Testis (tissue), 3 donors: ENCODE measurements around the gene PTPRT. TPM values are rescaled to one million over a fixed set of nuclear protein-coding genes. Genes with fewer than 3 reads are reported as not detected.

Source experiments
- DNase-seq: peaks from one replicate; pipeline ENCODE4 v3.0.0-alpha.2; 2019
- H3K27ac ChIP-seq, 2 donors: fragments of 200-600 bp; sonication (generic); one replicate each; pipeline ENCODE4 v1.5.1; 2019
- H3K27me3 ChIP-seq: fragments of 200-600 bp; sonication (generic); one replicate; pipeline ENCODE4 v1.5.1; 2019
- H3K36me3 ChIP-seq: fragments of 200-600 bp; sonication (generic); one replicate; pipeline ENCODE4 v1.5.1; 2017; ENCODE audit warnings: low read depth; ENCODE audit errors: missing control alignments
- H3K4me1 ChIP-seq: fragments of 200-600 bp; sonication (generic); one replicate; pipeline ENCODE4 v1.5.1; 2019
- H3K4me3 ChIP-seq, 2 donors: fragments of 200-600 bp; sonication (generic); one replicate each; pipeline ENCODE4 v1.5.1; 2017 to 2019
- H3K9me3 ChIP-seq: fragments of 200-600 bp; sonication (generic); one replicate; pipeline ENCODE4 v1.5.1; 2017
- CTCF ChIP-seq, 3 experiments: fragments of 450-650 bp in 2 of 3; fragments of 200-600 bp in 1 of 3; sonication (generic) in 1 of 3; IDR thresholded peaks; one replicate each; pipeline ENCODE4 v1.5.1; 2016 to 2019; ENCODE audit warnings: antibody characterized with exemption in 3 of 3, mild to moderate bottlenecking in 2 of 3, moderate library complexity in 1 of 3
- POLR2A ChIP-seq: fragments of 450-650 bp; IDR thresholded peaks from one replicate; pipeline ENCODE4 v1.6.1; 2017; ENCODE audit warnings: antibody characterized with exemption, mild to moderate bottlenecking, moderate library complexity
- WGBS, 2 donors: methylation state at CpG; one replicate each; pipeline ENCODE4 v1.1.5; 2018; 5-methylcytosine and 5-hydroxymethylcytosine counted together
- intact Hi-C: fragments of 100-400 bp; cut with DNase I; formaldehyde crosslinking; loops from one replicate; pipeline ENCODE4 v1.15.1; 2023; ENCODE audit warnings: low total_unique reads
- polyA plus RNA-seq: library from polyadenylated mRNA; stranded (reverse); fragments of 350-450 nt; fragmentation: Illumina TruSeq; extraction: RNeasy Lipid Tissue Mini Kit (QIAGEN cat#74804); gene quantifications from one replicate; pipeline ENCODE4 v1.2.3, GENCODE V29; 2014; ENCODE audit warnings: low read depth, low replicate concordance; ENCODE audit not compliant: insufficient read depth
- total RNA-seq, 2 donors: library from RNA; depleted of rRNA; stranded (reverse); fragments of >200 nt; gene quantifications; one replicate each; pipeline ENCODE4 v1.2.3, GENCODE V29; 2016

PTPRT gene
- total and polyA plus RNA-seq, 3 donors from 2014 or later: 2.3 to 2.5 (median 2.3) TPM

GRCh38 chr20:43140726-43141125, 49.0 kb downstream of the PTPRT start:
- WGBS, 2 donors: 69 to 92% methylated on average over 2 of the region's 2 CpGs
- no peak for DNase-seq
- Histone ChIP-seq H3K9me3 (no peaks in the 10 kb centered on the region), H3K4me3 (no peak overlapping the region), H3K36me3 (no peaks in the 10 kb centered on the region), H3K4me1 (no peaks in the 10 kb centered on the region), H3K27ac (no peak overlapping the region), H3K27me3 (no peaks in the 10 kb centered on the region)
- TF ChIP-seq POLR2A: no peak
- TF ChIP-seq CTCF (IDR thresholded peaks at IDR 0.05): no peak
- intact Hi-C loops: no loop called here

GRCh38 chr20:43138061-43138770, 51.5 kb downstream of the PTPRT start:
- Histone ChIP-seq H3K4me1 (no peaks in the 10 kb centered on the region), H3K4me3 (no peak overlapping the region), H3K27ac (no peak overlapping the region), H3K27me3 (no peaks in the 10 kb centered on the region), H3K36me3 (no peaks in the 10 kb centered on the region), H3K9me3 (no peaks in the 10 kb centered on the region)
- DNase-seq: no peak
- 87 to 93% methylated on average over 9 to 17 of the region's 17 CpGs for WGBS, 2 donors
- intact Hi-C loops: no loop called here
- TF ChIP-seq CTCF (IDR thresholded peaks at IDR 0.05): no peak
- TF ChIP-seq POLR2A: no peak

- Histone ChIP-seq H3K36me3 (no peaks in the 10 kb centered on the region), H3K4me1 (no peaks in the 10 kb centered on the region), H3K4me3 (no peak overlapping the region), H3K27me3 (no peaks in the 10 kb centered on the region), H3K27ac (no peak overlapping the region), H3K9me3 (no peaks in the 10 kb centered on the region)
- no peak for DNase-seq
- intact Hi-C loops: no loop called here
- TF ChIP-seq CTCF (IDR thresholded peaks at IDR 0.05) (no peak), POLR2A (no peak)
- WGBS, 2 donors: 80 to 93% methylated on average over 1 of the region's 1 CpG
Measured at GRCh38 chr20:43137160-43137559, 52.5 kb downstream of the PTPRT start.

- no peaks in the 10 kb centered on the region for H3K4me1 ChIP-seq
- H3K36me3 ChIP-seq: no peaks in the 10 kb centered on the region
- H3K27me3 ChIP-seq: no peaks in the 10 kb centered on the region
- no peak overlapping the region for H3K27ac ChIP-seq
- H3K9me3 ChIP-seq: no peaks in the 10 kb centered on the region
- no peak overlapping the region for H3K4me3 ChIP-seq
- intact Hi-C loops: no loop called here
- 68 to 71% methylated on average over 5 of the region's 5 CpGs for WGBS, 2 donors
- DNase-seq: no peak
- TF ChIP-seq POLR2A (no peak), CTCF (IDR thresholded peaks at IDR 0.05) (no peak)
Measured at GRCh38 chr20:43124241-43124640, 65.5 kb downstream of the PTPRT start.

GRCh38 chr20:43123180-43123579, 66.5 kb downstream of the PTPRT start:
- H3K4me3 ChIP-seq: no peak overlapping the region
- intact Hi-C loops: no loop called here
- H3K9me3 ChIP-seq: no peaks in the 10 kb centered on the region
- no peaks in the 10 kb centered on the region for H3K27me3 ChIP-seq
- no peaks in the 10 kb centered on the region for H3K36me3 ChIP-seq
- no peak for DNase-seq
- 88 to 93% methylated on average over 2 of the region's 2 CpGs for WGBS, 2 donors
- H3K4me1 ChIP-seq: no peaks in the 10 kb centered on the region
- TF ChIP-seq CTCF (IDR thresholded peaks at IDR 0.05): no peak
- no peak for TF ChIP-seq POLR2A
- H3K27ac ChIP-seq: no peak overlapping the region
